T47D (cell line): ENCODE data around the gene CCDC169.

Source experiments
- DNase-seq, 2 experiments: peaks; one replicate each; pipeline versions ENCODE4 v3.0.0 to v3.0.0-alpha.2; 2011 to 2012; ENCODE audit warnings: low read depth in 1 of 2, low spot score in 1 of 2
- JUND ChIP-seq: IDR thresholded peaks from 2 replicates; pipeline ENCODE4 v1.6.1; 2012; ENCODE audit warnings: low read depth
- in situ Hi-C: cut with HindIII; loops from 2 replicates; pipeline ENCODE4 v1.10.0; 2016; ENCODE audit warnings: low sequenced_read_pairs, low pct_unique_long_range_greater_than_20kb

Gene CCDC169

DNA sequence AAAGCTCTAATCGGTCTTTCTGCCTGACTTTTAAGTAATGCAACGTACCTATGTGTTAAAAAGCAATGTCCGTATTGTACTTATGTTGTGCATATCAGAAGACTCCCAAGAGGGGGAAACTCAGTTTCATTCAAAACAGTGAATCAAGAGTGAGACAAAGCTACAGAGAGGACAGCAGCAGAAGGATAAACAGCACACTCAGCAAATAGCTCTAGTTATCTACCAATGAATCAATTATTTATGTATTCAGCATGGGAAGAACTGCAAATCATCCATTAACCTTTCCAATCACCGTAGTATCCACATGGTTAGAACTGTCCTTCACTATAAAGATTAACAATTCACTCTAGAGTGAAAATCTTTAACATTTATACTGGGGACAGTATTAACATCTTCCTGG, 46.6 kb downstream of the CCDC169 start:
- no peak for TF ChIP-seq JUND
- in situ Hi-C loops: no loop called here
- DNase-seq: no peak

GRCh38 chr13:36248700-36249099, 48.9 kb downstream of the CCDC169 start:
- no peak for TF ChIP-seq JUND
- DNase-seq: no peak
- in situ Hi-C loops: no loop called here

DNA sequence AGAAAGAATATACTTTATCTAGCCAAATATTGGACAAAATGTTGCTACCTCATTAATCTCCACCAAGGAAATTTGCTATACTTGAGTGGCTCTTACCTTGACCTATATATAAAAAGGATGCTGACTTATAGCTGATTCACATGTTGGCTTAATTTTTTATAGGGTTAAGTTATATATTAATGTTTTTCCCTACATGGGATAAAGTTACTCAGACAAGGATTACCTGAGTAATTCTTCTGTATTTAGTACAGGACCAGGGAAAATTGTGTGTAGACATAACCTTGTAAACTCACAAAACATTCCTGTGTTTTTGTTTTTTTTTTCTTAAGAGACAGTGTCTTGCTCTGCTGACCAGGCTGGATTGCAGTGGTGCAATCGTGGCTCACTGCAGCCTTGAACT, 52.6 kb downstream of the CCDC169 start:
- no peak for DNase-seq
- in situ Hi-C loops: no loop called here
- no peak for TF ChIP-seq JUND

DNA sequence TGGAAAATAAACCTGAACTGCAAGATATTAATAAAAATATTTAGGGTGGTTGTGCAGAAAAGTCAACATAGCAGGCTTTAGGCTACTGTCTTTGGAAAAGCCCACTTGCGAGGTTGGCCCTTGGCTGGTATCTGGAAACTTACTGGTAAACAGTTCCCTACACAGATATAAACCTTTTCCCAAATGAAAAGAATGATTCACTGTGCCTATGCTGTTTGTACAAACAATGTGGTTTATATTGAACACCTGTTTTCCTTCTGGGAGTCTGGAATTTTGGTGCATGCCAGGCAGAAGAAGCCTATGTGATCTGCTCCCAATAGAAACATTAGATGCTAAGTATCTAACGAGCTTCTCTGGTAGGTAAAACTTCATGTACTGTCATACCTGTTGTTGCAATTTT, 53.5 kb downstream of the CCDC169 start:
- TF ChIP-seq JUND: no peak
- DNase-seq: no peak
- in situ Hi-C loops: no loop called here

GRCh38 chr13:36242761-36243160, 54.9 kb downstream of the CCDC169 start:
- no peak for TF ChIP-seq JUND
- DNase-seq: no peak
- in situ Hi-C loops: no loop called here

DNA sequence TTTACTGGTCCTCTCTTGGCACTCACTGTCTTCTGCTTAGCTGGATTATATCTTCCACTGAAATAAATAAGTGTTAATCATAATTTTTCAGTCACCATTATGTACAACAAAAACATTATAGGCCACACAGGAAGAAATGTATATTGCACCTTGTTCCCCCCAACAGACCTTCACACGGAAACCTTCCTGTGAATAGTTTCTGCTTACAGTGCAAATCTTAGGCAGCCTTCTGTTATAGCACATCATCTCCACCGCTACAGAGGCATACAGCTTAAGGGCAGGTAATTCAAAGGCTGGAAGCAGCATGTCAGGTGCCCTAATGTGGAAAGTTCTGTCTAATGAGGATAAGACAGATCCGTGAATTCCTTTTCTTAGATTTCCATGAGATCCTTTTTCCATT, 66.4 kb downstream of the CCDC169 start:
- in situ Hi-C loops: no loop called here
- TF ChIP-seq JUND: no peak
- DNase-seq: no peak

DNA sequence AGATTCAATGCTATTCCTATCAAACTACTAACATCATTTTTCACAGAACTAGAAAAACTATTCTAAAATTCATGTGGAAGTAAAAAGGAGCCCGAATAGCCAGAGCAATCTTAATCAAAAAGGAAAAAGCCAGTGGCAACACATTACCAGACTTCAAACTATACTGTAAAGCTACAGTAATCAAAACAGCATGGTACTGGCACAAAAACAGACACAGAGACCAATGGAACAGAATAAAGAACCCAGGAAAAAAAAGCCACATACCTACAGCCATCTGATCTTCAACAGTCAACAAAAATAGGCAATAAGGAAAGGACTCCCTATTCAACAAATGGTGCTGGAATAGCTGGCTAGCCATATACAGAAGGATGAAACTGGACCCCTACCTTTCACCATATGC, 72.9 kb downstream of the CCDC169 start:
- no peak for TF ChIP-seq JUND
- in situ Hi-C loops: no loop called here
- DNase-seq: no peak

GRCh38 chr13:36219883-36220282, 77.7 kb downstream of the CCDC169 start:
- no peak for DNase-seq
- TF ChIP-seq JUND: no peak
- in situ Hi-C loops: no loop called here

GRCh38 chr13:36217456-36217855, 80.2 kb downstream of the CCDC169 start:
- TF ChIP-seq JUND: no peak
- in situ Hi-C loops: no loop called here
- no peak for DNase-seq

DNA sequence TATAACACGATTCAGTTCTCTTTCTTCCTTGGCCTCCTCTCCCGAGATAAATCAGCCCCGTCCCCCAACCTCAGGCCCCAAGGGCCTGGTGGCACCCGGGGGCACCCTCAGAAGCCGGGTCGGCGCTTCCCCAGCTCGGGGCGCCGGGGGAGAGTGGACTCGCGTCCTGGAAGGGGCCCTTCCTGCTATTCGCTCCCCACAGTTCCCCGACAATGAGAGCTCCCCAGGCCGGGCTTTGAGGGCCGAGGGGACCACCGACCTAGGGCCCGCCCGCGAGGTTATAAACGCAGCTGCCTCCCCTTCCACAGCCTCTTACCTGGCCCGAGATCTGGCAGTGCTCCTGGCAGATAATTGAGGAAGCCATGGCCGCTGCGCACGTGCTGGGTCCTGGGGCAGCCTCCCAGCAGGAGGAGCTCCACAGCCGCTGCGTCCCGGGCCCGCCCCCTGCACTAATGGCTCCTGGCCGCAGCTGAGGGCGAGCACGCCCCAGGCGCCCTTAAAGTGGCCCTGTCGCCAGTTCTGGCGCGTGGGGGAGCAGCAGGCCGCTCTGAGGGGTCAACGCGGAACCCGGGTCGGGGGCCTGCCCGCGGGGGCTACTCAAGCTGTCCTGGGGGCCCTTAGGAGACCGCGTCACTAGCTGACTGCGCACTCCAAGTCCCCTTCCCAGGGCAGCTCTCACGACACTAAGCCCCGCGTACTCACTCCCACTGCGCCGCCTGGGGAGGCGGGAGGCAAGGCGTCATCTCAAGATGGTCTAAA, 83.3 kb downstream of the CCDC169 start, which contains the start of gene SOHLH2:
TSS of gene SOHLH2 (minus strand) at position 394 of the 759 bp plus-strand sequence. CDS start at position 364, 30 bp downstream.
- in situ Hi-C loops: no loop called here
- no peak for TF ChIP-seq JUND
- no peak for DNase-seq

- in situ Hi-C loops: no loop called here
- TF ChIP-seq JUND: no peak
- DNase-seq: no peak
These were observed 84.8 kb downstream of the CCDC169 start for GRCh38 chr13:36212789-36213188.

- no peak for DNase-seq
- TF ChIP-seq JUND: no peak
- in situ Hi-C loops: no loop called here
These were observed 86.0 kb downstream of the CCDC169 start for GRCh38 chr13:36211567-36211966.

GRCh38 chr13:36210738-36211137, 86.9 kb downstream of the CCDC169 start:
- TF ChIP-seq JUND: no peak
- in situ Hi-C loops: no loop called here
- no peak for DNase-seq

GRCh38 chr13:36207672-36208071, 89.9 kb downstream of the CCDC169 start:
- in situ Hi-C loops: no loop called here
- no peak for DNase-seq
- TF ChIP-seq JUND: no peak
